ENCODE results near the gene SCGN. TPM values are rescaled to one million over a fixed set of nuclear protein-coding genes. Genes with fewer than 3 reads are reported as not detected.

The SCGN gene
- total RNA-seq, 1 experiment from 2014 or later = not detected

DNA sequence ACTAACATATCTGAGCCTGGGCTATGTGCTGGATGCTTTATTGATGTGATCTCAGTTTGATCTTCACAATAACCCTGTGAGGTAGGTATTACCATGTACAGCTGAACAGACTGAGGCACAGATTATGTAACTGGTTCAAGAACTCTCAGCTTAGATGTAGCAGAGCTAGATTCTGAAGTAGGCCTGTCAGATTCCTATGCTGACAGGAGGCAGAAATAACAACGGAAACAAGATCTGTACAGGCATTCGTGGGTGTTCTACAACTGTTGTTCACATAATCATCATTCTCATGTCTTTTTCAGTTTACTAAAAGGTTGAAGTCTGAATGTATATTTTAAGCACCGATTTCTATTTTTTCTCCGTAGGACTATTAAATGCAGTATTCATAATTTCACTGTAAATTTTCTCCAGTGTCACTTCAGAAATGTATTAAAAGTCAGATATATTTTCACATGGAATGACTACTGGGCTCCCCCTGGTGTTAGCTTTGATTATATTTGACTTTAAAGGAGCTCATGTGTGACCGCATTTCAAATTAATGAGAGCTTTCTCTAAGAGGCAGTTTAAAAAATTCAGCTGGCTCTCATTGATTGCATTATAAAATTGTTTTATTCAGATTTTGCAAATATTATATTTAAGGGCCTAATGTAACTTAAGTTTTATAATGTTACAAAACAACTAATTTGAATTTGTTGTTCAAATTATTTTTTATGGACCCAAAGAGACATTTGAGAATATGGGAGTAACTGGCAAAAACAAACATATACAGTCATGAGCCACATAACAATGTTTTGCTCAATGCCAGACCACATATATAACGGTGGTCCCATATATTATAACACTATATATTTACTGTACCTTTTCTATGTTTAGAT is 66.1 kb downstream of the SCGN start (continued):
- TF ChIP-seq, protein P1, sequence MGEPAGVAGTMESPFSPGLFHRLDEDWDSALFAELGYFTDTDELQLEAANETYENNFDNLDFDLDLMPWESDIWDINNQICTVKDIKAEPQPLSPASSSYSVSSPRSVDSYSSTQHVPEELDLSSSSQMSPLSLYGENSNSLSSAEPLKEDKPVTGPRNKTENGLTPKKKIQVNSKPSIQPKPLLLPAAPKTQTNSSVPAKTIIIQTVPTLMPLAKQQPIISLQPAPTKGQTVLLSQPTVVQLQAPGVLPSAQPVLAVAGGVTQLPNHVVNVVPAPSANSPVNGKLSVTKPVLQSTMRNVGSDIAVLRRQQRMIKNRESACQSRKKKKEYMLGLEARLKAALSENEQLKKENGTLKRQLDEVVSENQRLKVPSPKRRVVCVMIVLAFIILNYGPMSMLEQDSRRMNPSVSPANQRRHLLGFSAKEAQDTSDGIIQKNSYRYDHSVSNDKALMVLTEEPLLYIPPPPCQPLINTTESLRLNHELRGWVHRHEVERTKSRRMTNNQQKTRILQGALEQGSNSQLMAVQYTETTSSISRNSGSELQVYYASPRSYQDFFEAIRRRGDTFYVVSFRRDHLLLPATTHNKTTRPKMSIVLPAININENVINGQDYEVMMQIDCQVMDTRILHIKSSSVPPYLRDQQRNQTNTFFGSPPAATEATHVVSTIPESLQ (CRISPR knock-in tag; IDR thresholded peaks at IDR 0.05) = no peak
- TF ChIP-seq, protein P2, sequence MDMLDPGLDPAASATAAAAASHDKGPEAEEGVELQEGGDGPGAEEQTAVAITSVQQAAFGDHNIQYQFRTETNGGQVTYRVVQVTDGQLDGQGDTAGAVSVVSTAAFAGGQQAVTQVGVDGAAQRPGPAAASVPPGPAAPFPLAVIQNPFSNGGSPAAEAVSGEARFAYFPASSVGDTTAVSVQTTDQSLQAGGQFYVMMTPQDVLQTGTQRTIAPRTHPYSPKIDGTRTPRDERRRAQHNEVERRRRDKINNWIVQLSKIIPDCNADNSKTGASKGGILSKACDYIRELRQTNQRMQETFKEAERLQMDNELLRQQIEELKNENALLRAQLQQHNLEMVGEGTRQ (CRISPR knock-in tag; IDR thresholded peaks at IDR 0.05) = no peak
- no peak for TF ChIP-seq NR3C1 (CRISPR knock-in tag; conservative IDR thresholded peaks at IDR 0.05; ENCODE audit: low read depth)
- TF ChIP-seq, protein P3, sequence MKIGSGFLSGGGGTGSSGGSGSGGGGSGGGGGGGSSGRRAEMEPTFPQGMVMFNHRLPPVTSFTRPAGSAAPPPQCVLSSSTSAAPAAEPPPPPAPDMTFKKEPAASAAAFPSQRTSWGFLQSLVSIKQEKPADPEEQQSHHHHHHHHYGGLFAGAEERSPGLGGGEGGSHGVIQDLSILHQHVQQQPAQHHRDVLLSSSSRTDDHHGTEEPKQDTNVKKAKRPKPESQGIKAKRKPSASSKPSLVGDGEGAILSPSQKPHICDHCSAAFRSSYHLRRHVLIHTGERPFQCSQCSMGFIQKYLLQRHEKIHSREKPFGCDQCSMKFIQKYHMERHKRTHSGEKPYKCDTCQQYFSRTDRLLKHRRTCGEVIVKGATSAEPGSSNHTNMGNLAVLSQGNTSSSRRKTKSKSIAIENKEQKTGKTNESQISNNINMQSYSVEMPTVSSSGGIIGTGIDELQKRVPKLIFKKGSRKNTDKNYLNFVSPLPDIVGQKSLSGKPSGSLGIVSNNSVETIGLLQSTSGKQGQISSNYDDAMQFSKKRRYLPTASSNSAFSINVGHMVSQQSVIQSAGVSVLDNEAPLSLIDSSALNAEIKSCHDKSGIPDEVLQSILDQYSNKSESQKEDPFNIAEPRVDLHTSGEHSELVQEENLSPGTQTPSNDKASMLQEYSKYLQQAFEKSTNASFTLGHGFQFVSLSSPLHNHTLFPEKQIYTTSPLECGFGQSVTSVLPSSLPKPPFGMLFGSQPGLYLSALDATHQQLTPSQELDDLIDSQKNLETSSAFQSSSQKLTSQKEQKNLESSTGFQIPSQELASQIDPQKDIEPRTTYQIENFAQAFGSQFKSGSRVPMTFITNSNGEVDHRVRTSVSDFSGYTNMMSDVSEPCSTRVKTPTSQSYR (CRISPR knock-in tag; IDR thresholded peaks at IDR 0.05) = no peak
- TF ChIP-seq, protein P4, sequence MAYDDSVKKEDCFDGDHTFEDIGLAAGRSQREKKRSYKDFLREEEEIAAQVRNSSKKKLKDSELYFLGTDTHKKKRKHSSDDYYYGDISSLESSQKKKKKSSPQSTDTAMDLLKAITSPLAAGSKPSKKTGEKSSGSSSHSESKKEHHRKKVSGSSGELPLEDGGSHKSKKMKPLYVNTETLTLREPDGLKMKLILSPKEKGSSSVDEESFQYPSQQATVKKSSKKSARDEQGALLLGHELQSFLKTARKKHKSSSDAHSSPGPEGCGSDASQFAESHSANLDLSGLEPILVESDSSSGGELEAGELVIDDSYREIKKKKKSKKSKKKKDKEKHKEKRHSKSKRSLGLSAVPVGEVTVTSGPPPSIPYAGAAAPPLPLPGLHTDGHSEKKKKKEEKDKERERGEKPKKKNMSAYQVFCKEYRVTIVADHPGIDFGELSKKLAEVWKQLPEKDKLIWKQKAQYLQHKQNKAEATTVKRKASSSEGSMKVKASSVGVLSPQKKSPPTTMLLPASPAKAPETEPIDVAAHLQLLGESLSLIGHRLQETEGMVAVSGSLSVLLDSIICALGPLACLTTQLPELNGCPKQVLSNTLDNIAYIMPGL (CRISPR knock-in tag; IDR thresholded peaks at IDR 0.05) = no peak
- TF ChIP-seq, protein P5, sequence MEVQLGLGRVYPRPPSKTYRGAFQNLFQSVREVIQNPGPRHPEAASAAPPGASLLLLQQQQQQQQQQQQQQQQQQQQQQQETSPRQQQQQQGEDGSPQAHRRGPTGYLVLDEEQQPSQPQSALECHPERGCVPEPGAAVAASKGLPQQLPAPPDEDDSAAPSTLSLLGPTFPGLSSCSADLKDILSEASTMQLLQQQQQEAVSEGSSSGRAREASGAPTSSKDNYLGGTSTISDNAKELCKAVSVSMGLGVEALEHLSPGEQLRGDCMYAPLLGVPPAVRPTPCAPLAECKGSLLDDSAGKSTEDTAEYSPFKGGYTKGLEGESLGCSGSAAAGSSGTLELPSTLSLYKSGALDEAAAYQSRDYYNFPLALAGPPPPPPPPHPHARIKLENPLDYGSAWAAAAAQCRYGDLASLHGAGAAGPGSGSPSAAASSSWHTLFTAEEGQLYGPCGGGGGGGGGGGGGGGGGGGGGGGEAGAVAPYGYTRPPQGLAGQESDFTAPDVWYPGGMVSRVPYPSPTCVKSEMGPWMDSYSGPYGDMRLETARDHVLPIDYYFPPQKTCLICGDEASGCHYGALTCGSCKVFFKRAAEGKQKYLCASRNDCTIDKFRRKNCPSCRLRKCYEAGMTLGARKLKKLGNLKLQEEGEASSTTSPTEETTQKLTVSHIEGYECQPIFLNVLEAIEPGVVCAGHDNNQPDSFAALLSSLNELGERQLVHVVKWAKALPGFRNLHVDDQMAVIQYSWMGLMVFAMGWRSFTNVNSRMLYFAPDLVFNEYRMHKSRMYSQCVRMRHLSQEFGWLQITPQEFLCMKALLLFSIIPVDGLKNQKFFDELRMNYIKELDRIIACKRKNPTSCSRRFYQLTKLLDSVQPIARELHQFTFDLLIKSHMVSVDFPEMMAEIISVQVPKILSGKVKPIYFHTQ (CRISPR knock-in tag; IDR thresholded peaks at IDR 0.05) = no peak
- TF ChIP-seq GRHL2 (CRISPR knock-in tag; IDR thresholded peaks at IDR 0.05; ENCODE audit: insufficient replicate concordance, severe bottlenecking) = no peak
- TF ChIP-seq SP1 (CRISPR knock-in tag; conservative IDR thresholded peaks at IDR 0.05) = no peak
- TF ChIP-seq, protein P6, sequence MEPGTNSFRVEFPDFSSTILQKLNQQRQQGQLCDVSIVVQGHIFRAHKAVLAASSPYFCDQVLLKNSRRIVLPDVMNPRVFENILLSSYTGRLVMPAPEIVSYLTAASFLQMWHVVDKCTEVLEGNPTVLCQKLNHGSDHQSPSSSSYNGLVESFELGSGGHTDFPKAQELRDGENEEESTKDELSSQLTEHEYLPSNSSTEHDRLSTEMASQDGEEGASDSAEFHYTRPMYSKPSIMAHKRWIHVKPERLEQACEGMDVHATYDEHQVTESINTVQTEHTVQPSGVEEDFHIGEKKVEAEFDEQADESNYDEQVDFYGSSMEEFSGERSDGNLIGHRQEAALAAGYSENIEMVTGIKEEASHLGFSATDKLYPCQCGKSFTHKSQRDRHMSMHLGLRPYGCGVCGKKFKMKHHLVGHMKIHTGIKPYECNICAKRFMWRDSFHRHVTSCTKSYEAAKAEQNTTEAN (CRISPR knock-in tag; IDR thresholded peaks at IDR 0.05) = no peak
- TF ChIP-seq, protein P7, sequence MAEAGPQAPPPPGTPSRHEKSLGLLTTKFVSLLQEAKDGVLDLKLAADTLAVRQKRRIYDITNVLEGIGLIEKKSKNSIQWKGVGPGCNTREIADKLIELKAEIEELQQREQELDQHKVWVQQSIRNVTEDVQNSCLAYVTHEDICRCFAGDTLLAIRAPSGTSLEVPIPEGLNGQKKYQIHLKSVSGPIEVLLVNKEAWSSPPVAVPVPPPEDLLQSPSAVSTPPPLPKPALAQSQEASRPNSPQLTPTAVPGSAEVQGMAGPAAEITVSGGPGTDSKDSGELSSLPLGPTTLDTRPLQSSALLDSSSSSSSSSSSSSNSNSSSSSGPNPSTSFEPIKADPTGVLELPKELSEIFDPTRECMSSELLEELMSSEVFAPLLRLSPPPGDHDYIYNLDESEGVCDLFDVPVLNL (CRISPR knock-in tag; IDR thresholded peaks at IDR 0.05; ENCODE audit: borderline replicate concordance, low read depth) = no peak
- no peak for TF ChIP-seq NFYB (CRISPR knock-in tag; conservative IDR thresholded peaks at IDR 0.05; ENCODE audit: low read depth)
